GM21423 (cell line): ENCODE results near the gene GLRX5.
"Not testable (repeated sequence)": the region's sequence is repeated elsewhere in the genome, so short reads cannot be mapped to it uniquely, and the experiment has no call there.

ENCODE experiments used
- ATAC-seq: cut with Tn5 transposase; IDR thresholded peaks from one replicate; pipeline ENCODE4 v1.9.1; 2021; ENCODE audit warnings: mild to moderate bottlenecking, moderate library complexity; ENCODE audit not compliant: unreplicated experiment

Gene GLRX5

GRCh38 chr14:95498622-95499353 is 36.1 kb upstream of the GLRX5 start:
- ATAC-seq: no peak

GRCh38 chr14:95499354-95499750 is 35.5 kb upstream of the GLRX5 start:
- ATAC-seq: no peak

- no peak for ATAC-seq
Observed at GRCh38 chr14:95500201-95500681, 34.6 kb upstream of the GLRX5 start.

GRCh38 chr14:95500772-95501401 is 34.0 kb upstream of the GLRX5 start:
- no peak for ATAC-seq

- no peak for ATAC-seq
Observed at GRCh38 chr14:95502381-95502950, 32.4 kb upstream of the GLRX5 start.

GRCh38 chr14:95503365-95504134 is 31.3 kb upstream of the GLRX5 start:
- peak; percentile 48 for ATAC-seq

- ATAC-seq: no peak
Observed at GRCh38 chr14:95504135-95505029, 30.5 kb upstream of the GLRX5 start.

GRCh38 chr14:95505030-95505589 is 29.7 kb upstream of the GLRX5 start:
- ATAC-seq: peak; percentile 40

GRCh38 chr14:95507174-95507573 is 27.7 kb upstream of the GLRX5 start:
- no peak for ATAC-seq

- ATAC-seq: peak; percentile 30
Observed at GRCh38 chr14:95507701-95508103, 27.1 kb upstream of the GLRX5 start.

- ATAC-seq: no peak
Observed at GRCh38 chr14:95508377-95508776, 26.5 kb upstream of the GLRX5 start.

- no peak for ATAC-seq
Observed at GRCh38 chr14:95509495-95509894, 25.4 kb upstream of the GLRX5 start.

GRCh38 chr14:95510344-95510743 is 24.5 kb upstream of the GLRX5 start:
- not testable (repeated sequence) for ATAC-seq

GRCh38 chr14:95510804-95511203 is 24.0 kb upstream of the GLRX5 start:
- ATAC-seq: no peak

GRCh38 chr14:95511687-95512086 is 23.2 kb upstream of the GLRX5 start:
- ATAC-seq: no peak

GRCh38 chr14:95513291-95513690 is 21.6 kb upstream of the GLRX5 start:
- ATAC-seq: no peak

- no peak for ATAC-seq
Observed at GRCh38 chr14:95514131-95515079, 20.4 kb upstream of the GLRX5 start.

- no peak for ATAC-seq
Observed at GRCh38 chr14:95515080-95515489, 19.8 kb upstream of the GLRX5 start.
